ENCODE data around the gene TEN1.
"Not testable (repeated sequence)": the region's sequence is repeated elsewhere in the genome, so short reads cannot be mapped to it uniquely, and the experiment has no call there.

DNA sequence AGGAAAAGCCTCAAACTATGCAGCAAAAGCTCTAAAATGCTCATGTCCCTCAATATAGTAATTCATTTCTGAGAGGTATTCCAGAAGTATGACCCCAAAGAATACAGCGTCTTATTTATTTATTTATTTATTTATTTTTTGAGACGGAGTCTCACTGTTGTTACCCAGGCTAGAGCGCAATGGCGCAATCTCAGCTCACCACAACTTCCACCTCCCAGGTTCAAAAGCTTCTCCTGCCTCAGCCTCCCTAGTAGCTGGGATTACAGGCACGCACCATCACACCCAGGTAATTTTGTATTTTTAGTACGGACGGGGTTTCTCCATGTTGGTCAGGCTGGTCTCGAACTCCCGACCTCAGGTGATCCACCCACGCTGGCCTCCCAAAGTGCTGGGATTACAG is 10.0 kb upstream of the TEN1 start:
- TF ChIP-seq, protein P1, sequence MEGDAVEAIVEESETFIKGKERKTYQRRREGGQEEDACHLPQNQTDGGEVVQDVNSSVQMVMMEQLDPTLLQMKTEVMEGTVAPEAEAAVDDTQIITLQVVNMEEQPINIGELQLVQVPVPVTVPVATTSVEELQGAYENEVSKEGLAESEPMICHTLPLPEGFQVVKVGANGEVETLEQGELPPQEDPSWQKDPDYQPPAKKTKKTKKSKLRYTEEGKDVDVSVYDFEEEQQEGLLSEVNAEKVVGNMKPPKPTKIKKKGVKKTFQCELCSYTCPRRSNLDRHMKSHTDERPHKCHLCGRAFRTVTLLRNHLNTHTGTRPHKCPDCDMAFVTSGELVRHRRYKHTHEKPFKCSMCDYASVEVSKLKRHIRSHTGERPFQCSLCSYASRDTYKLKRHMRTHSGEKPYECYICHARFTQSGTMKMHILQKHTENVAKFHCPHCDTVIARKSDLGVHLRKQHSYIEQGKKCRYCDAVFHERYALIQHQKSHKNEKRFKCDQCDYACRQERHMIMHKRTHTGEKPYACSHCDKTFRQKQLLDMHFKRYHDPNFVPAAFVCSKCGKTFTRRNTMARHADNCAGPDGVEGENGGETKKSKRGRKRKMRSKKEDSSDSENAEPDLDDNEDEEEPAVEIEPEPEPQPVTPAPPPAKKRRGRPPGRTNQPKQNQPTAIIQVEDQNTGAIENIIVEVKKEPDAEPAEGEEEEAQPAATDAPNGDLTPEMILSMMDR (IDR thresholded peaks at IDR 0.05; ENCODE audit: insufficient read depth, low read length, poor library complexity, severe bottlenecking) = not testable (repeated sequence)
- TF ChIP-seq EZH2phosphoT487 (conservative IDR thresholded peaks at IDR 0.05; ENCODE audit: low read length) = not testable (repeated sequence)

All from SU-DHL-6 (cell line).